ENCODE data around the gene KLK3.

Gene KLK3

DNA sequence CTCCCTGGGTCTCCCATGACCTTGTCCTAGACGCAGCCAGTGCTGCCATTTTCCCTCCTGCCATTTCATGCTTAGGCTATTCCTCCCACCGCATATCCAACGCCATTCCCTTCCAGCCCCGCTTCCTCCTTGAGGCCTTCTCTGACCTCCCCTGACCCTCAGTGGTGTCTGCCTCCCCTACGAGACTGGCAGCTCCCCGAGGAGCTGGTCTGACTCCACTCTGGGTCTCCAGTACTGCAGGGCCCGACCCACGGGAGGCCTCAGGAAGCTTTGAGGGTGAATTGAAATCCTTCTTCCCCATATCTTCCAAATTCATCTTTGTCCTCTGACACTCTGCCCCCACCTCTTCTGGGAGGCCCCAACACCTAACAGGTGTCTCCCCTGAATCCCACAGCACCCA lies 22.0 kb upstream of the KLK3 start:
- DNase-seq: no peak

DNA sequence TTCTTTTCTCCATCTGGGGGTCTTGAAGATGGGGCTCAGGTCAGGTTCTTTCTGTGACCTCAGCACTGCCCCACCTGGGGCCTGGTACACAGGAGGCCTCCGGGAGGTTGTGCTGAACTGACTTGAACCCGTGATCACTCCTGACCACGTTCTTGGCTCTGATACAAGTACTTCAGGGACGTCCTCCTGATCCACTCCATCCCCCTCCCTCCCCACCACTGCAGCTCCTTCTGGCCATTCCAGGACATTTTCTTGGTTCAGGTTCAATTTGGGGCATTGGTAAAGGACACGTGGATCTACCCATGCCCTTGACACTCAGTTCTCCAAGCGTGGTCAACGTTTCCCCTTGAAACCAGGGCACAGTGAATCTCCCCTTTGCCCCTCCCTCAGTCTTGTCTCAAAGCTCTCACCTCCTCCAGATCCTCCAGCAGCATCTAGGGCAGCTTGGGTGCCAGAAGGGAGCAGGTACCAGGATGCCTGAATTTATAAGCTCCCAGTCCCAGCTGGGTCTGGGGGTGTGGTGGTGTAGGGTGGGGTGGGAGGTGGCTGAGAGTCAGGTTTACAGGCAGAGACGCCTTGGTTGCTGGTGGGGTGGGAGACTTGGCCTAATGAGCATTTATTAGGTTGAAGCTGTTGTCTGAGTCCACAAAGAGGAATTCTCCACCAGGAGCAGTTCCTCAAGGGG lies 21.5 kb upstream of the KLK3 start, which contains the start of gene KLK15:
KLK15 (minus strand) TSS at position 458 of the 685 bp plus-strand sequence. CDS start 2,082 bp downstream, outside the sequence.
- no peak for DNase-seq

DNA sequence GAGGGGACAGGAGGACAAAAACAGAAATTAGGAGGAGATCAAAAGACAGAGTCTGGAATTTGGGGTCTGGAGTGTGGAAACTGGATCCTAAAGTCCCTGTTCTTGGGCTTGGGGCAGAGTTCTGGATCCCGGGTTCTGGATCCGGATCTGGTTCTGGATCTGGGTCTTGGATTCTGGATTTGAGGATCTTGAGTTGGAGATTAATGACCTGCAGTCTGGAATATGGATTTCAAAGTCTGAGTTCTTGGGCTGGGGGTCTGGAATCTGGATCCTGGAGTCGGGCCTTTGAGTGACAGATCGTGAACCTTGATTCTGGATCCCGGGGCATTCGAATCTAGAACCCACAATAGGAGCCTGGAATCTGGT lies 20.9 kb upstream of the KLK3 start:
- no peak for DNase-seq

DNA sequence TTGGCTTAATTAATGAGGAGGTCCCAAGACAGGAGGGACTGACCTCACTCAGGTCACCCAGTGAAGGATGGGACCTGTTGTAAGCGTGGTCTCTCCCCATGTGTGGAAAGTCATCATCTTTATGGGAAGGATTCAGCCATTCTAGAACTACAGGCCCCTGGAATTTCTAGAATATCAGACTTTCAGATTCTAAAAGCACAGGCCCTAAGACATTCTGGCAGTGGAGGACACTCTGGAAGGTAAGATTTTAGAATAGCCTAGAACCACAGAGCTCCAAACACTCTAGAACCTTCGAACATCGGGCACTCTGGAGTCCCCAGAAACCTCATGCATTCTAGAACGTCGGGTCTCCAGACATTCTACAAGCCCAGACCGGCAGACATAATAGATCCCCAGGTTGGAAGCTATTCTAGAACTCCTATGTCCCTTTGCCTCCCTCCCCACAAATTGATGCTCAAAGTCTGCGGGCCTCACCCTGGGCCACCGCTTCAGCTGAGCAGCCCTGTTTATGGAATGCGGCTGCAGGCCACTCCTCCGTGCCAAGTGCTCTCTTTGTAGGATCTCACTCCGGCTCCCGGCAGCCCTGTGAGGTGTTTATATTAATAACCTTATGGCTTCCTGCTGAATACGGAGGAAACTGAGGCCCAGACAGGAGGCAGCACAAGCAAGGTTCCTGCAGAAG lies 19.5 kb upstream of the KLK3 start:
- DNase-seq: no peak

DNA sequence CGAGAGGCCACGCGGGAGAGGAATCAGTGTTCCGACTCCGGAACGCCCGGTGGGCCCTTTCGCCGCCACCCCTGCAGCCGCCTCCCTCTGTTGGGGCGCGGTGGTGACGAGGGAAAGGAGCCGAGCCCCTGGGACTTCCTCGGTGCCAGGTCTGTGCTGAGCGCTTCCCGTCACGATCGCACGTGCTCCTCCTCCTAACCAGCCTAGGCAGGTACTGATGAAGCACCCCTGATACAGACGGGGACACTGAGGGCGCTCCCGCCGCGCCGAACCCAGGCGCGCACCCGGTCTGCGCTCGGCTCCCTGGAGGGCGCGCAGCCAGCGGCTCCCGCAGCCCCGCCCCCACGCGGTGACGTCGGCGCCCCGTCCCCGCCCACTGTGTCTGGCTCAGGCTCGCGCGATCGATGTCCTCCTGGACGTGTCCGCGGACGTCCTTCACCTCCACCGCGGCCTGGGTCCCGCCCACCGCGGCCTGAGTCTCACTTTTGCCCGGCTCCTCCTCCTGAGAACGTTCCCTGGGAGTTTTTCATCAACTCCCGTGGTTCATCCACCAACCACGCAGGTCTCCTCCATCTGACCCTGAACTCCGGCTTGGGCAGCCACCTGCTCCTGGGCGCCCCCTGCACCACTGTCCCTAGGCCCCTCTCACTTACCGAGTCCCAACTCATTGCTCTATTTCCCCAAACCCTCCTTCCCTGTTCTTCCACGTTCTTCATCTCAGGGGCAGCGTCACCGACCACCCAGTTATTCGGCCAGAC lies 18.8 kb upstream of the KLK3 start:
- peak; percentile 82 to 85 for DNase-seq

DNA sequence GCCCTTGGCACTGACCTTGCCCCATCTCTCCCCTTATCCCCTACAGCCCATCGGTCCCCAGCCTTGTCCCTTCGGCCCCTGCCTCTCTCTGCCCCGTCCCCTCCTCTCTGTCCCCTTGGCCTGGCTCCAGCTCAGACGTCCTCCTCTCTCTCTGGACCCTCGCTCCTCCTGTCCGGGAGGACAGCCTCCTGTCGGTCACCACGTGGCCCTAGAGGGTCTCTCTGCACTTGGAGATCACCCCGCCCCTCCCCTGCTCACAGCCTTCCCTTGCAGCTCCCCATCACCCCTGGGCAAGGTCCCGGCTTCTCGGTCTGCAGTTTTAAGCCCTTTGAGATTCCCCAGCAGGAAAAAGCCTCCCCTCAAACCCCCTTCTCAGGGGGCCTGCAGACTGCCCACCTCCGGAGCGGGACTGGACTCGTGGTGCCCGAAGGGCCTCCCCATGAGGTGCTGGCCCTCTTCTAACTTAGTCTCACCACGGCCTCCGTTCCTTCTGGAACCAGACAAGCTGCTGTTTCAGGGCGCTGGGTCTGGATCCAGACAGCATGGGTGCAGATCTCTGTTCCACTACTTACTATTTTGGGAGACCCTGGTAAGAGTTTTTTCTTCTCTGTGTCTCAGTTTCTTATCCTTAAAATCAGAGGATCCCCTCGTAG lies 18.0 kb upstream of the KLK3 start:
- no peak for DNase-seq

DNA sequence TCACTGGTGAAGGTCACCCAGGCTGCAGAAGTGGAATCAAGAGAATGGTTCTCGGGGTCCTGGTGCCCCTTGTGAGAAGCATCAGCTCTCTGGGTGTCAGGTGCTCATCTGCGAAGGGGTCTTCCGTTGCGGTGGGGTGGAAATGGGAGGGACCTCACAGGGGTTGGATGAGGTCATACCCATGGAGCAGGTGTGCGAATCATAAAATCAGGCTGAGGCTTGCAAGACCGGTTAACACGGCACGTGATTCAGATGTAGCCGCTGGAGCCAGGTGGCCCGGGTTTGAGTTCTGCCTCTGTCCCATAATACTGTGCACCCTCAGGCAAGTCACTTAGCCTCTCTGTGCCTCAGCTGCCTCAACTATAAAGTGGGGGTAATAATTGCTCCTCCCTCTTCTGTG lies 17.4 kb upstream of the KLK3 start:
- no peak for DNase-seq

DNA sequence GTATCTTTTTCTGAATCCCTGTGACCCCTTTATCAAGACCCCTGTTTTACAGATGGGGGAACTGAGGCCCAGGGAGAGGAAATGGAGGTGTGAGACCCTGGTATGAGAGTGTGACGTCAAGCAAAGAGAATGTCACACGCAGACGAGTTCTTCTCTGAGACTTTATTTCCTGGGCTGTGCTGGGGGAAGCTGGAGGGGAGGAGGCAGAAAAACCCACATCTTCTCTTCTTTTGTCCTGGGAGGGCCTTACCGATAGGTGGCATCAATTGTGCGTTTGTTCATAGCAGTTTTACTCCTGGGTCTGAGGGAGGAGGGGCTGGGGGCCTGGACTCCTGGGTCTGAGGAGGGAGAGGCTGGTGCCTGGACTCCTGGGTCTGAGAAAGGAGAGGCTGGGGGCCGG lies 16.5 kb upstream of the KLK3 start:
- no peak for DNase-seq

DNA sequence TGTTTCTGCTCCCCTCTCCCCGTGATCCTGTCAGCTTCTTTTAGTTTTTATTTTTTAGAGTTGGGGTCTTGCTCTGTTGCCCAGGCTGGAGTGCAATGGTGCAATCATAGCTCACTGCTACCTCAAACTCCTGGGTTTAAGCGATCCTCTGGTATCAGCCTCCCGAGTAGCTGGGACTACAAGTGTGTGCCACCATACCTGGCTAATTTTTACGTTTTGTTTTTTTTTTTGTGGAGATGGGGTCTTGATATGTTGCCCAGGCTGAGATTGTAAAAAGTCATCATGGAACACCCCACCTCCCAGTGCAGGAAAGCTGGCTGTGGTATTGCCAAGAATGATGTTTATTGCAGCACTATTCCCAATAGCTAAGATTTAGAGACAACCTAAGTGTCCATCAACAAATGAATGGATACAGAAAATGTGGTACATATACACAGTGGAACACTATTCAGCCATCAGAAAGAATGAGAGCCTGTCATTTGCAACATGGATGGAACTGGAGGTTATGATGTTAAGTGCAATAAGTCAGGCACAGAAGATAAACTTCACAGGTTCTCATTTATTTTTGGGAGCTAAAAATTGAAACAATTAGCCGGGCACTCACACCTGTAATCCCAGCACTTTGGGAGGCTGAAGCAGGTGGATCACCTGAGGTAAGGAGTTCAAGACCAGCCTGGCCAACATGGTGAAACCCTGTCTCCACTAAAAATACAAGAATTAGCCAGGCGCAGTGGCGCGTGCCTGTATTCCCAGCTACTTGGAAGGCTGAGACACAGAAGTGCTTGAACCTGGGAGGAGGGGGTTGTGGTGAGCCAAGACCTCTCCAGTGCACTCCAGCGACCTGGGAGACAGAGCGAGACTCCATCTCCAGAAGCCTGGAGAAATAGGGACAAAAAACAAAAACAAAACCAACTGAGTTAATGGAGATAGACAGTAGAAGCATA lies 14.7 kb upstream of the KLK3 start:
- DNase-seq: no peak

DNA sequence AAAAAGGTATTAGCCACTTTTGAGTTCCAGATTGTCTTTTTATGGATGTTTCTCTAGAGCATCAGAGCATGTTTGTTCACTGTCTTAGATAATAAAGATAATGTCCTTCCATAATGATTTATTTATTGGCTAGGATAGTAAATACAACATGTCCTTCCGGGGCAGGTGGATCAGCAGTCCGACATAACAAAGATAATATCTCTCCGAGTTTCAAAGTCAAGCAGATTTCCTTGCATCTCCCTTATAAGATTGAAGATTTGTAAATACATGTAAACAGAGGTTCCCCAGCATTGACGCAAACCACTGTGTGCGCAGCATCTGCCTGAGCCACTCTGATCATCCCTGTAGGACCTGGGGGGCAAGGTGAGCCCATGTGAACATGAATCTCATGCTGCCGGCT lies 12.6 kb upstream of the KLK3 start:
- DNase-seq: no peak

DNA sequence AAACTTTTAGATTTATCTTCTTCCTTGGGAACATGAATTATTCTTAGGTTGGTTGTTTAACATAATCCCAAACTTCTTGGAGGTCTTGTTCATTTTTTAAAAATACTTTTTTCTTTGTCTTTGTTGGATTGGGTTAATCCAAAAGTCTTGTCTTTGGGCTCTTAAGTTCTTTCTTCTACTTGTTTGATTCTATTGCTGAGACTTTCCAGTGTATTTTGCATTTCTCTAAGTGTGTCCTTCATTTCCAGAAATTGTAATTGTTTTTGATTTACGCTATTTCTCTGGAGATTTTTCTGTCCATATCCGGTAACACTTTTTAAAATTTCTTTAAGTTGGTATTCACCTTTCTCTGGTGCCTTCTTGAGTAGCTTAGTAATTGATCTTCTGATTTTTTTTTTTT lies 11.5 kb upstream of the KLK3 start:
- DNase-seq: no peak

DNA sequence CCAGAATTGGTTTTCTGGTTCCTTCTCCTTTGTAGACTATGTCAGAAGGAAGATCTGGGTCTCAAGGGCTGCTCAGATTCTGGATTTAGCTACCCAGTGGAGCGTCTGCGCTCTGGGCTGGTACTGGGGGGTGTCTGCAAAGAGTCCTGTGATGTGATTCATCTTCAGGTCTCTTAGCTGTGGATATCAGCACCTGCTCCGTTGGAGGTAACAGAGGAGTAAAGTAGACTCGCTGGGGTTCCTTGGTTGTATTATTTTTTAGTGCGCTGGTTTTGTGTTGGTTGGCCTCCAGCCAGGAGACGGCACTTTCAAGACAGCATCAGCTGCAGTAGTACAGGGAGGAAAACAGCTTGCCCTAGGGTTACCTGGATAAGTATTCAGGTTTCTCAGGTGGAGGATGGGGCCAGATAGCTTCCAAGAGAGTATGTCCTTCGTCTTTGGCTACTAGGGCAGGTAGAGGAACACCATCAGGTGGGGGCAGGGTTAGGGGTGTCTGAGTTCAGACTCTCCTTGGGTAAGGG lies 11.0 kb upstream of the KLK3 start:
- no peak for DNase-seq

DNA sequence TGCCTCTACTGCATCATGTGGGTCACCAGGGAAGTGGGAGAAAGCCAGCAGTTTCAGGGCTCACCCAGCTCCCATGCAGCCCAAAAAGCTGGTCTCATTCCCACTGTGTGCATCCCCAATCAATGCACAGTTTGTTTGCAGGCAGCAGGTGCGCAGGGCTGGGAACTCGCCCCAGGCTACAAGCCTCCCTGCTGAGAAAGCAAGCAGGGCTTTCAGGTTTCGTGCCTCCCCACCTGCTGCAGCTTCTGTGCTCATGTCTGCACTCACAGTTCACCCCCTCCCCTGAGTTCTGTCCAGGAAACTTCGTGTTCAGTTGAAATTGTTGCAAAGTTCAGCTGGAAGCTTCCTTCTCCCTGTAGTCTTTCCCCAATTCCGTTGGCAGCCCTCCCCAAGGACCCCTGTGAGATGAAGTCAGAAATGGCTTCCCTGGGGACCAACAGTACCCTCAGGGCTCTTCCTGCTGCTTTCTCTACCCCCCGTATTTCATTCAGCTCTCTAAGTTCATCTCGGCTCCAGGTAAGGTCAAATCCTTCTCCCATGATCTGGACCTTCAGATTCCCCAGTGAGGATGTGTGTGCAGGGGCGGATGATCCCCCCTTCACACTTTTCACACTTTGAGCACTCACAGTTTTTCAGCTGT lies 10.3 kb upstream of the KLK3 start:
- no peak for DNase-seq

DNA sequence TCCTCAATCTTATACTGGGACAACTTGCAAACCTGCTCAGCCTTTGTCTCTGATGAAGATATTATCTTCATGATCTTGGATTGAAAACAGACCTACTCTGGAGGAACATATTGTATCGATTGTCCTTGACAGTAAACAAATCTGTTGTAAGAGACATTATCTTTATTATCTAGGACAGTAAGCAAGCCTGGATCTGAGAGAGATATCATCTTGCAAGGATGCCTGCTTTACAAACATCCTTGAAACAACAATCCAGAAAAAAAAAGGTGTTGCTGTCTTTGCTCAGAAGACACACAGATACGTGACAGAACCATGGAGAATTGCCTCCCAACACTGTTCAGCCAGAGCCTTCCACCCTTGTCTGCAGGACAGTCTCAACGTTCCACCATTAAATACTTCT lies 4.0 kb upstream of the KLK3 start:
- DNase-seq: no peak

DNA sequence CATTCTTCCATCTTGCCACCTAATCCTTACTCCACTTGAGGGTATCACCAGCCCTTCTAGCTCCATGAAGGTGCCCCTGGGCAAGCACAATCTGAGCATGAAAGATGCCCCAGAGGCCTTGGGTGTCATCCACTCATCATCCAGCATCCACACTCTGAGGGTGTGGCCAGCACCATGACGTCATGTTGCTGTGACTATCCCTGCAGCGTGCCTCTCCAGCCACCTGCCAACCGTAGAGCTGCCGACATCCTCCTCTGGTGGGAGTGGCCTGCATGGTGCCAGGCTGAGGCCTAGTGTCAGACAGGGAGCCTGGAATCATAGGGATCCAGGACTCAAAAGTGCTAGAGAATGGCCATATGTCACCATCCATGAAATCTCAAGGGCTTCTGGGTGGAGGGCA lies 3.1 kb upstream of the KLK3 start:
- DNase-seq: no peak

DNA sequence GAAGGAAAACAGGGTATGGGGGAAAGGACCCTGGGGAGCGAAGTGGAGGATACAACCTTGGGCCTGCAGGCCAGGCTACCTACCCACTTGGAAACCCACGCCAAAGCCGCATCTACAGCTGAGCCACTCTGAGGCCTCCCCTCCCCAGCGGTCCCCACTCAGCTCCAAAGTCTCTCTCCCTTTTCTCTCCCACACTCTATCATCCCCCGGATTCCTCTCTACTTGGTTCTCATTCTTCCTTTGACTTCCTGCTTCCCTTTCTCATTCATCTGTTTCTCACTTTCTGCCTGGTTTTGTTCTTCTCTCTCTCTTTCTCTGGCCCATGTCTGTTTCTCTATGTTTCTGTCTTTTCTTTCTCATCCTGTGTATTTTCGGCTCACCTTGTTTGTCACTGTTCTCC lies 2.7 kb downstream of the KLK3 start:
- DNase-seq: no peak

DNA sequence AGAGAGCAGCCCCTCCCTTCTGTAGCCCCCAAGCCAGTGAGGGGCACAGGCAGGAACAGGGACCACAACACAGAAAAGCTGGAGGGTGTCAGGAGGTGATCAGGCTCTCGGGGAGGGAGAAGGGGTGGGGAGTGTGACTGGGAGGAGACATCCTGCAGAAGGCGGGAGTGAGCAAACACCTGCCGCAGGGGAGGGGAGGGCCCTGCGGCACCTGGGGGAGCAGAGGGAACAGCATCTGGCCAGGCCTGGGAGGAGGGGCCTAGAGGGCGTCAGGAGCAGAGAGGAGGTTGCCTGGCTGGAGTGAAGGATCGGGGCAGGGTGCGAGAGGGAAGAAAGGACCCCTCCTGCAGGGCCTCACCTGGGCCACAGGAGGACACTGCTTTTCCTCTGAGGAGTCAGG lies 4.2 kb downstream of the KLK3 start:
- DNase-seq: no peak

DNA sequence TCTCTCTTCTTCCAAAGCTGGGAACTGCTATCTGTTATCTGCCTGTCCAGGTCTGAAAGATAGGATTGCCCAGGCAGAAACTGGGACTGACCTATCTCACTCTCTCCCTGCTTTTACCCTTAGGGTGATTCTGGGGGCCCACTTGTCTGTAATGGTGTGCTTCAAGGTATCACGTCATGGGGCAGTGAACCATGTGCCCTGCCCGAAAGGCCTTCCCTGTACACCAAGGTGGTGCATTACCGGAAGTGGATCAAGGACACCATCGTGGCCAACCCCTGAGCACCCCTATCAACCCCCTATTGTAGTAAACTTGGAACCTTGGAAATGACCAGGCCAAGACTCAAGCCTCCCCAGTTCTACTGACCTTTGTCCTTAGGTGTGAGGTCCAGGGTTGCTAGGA lies 5.1 kb downstream of the KLK3 start:
- DNase-seq: no peak

DNA sequence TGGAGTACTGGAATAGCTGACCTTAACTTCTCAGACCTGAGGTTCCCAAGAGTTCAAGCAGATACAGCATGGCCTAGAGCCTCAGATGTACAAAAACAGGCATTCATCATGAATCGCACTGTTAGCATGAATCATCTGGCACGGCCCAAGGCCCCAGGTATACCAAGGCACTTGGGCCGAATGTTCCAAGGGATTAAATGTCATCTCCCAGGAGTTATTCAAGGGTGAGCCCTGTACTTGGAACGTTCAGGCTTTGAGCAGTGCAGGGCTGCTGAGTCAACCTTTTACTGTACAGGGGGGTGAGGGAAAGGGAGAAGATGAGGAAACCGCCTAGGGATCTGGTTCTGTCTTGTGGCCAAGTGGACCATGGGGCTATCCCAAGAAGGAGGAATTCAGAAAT lies 6.3 kb downstream of the KLK3 start:
- DNase-seq: no peak

DNA sequence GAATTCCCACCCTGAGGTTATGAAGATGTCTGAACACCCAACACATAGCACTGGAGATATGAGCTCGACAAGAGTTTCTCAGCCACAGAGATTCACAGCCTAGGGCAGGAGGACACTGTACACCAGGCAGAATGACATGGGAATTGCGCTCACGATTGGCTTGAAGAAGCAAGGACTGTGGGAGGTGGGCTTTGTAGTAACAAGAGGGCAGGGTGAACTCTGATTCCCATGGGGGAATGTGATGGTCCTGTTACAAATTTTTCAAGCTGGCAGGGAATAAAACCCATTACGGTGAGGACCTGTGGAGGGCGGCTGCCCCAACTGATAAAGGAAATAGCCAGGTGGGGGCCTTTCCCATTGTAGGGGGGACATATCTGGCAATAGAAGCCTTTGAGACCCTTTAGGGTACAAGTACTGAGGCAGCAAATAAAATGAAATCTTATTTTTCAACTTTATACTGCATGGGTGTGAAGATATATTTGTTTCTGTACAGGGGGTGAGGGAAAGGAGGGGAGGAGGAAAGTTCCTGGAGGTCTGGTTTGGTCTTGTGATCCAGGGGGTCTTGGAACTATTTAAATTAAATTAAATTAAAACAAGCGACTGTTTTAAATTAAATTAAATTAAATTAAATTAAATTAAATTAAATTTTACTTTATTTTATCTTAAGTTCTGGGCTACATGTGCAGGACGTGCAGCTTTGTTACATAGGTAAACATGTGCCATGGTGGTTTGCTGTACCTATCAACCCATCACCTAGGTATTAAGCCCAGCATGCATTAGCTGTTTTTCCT lies 7.0 kb downstream of the KLK3 start:
- no peak for DNase-seq

DNA sequence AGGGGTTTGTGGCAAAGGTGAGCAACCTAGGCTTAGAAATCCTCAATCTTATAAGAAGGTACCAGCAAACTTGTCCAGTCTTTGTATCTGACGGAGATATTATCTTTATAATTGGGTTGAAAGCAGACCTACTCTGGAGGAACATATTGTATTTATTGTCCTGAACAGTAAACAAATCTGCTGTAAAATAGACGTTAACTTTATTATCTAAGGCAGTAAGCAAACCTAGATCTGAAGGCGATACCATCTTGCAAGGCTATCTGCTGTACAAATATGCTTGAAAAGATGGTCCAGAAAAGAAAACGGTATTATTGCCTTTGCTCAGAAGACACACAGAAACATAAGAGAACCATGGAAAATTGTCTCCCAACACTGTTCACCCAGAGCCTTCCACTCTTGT lies 14.8 kb downstream of the KLK3 start:
- DNase-seq: no peak

Measured in activated CD4-positive, alpha-beta T cell treated with anti-CD3 and anti-CD28 coated beads, Interleukin-2, amount 50 U/mL, for 48 hours (primary cell).